Esophagus muscularis mucosa (tissue), 3 donors: ENCODE results near the gene TLL2.

ENCODE experiments used
- CTCF ChIP-seq, 3 experiments: fragments of 200-600 bp in 2 of 3; fragments of 450-650 bp in 1 of 3; sonication (generic) in 2 of 3; IDR thresholded peaks; one replicate each; pipeline ENCODE4 v1.5.1; 2017 to 2019; ENCODE audit warnings: antibody characterized with exemption in 3 of 3, mild to moderate bottlenecking in 2 of 3, moderate library complexity in 1 of 3
- POLR2A ChIP-seq: fragments of 450-650 bp; IDR thresholded peaks from one replicate; pipeline ENCODE4 v1.6.1; 2017; ENCODE audit warnings: antibody characterized with exemption, moderate library complexity, mild to moderate bottlenecking, low read depth
- POLR2AphosphoS5 ChIP-seq, 2 donors: sonication (generic); formaldehyde crosslinking; IDR thresholded peaks; one replicate each; pipeline ENCODE4 v1.6.1; 2017; ENCODE audit warnings: antibody characterized with exemption in 2 of 2

- no peak for TF ChIP-seq CTCF (IDR thresholded peaks at IDR 0.05)
- no peak for TF ChIP-seq POLR2AphosphoS5 (IDR thresholded peaks at IDR 0.05)
- TF ChIP-seq POLR2A, result no peak
These were observed 176.6 kb downstream of the TLL2 start for GRCh38 chr10:96337106-96337505.
